ENCODE data around the gene ZNF581. TPM values are rescaled to one million over a fixed set of nuclear protein-coding genes. Genes with fewer than 3 reads are reported as not detected.

Gene ZNF581
- polyA plus RNA-seq, 1 of the 3 experiments (the other 2 are of a cell fraction), result 24.7 TPM

DNA sequence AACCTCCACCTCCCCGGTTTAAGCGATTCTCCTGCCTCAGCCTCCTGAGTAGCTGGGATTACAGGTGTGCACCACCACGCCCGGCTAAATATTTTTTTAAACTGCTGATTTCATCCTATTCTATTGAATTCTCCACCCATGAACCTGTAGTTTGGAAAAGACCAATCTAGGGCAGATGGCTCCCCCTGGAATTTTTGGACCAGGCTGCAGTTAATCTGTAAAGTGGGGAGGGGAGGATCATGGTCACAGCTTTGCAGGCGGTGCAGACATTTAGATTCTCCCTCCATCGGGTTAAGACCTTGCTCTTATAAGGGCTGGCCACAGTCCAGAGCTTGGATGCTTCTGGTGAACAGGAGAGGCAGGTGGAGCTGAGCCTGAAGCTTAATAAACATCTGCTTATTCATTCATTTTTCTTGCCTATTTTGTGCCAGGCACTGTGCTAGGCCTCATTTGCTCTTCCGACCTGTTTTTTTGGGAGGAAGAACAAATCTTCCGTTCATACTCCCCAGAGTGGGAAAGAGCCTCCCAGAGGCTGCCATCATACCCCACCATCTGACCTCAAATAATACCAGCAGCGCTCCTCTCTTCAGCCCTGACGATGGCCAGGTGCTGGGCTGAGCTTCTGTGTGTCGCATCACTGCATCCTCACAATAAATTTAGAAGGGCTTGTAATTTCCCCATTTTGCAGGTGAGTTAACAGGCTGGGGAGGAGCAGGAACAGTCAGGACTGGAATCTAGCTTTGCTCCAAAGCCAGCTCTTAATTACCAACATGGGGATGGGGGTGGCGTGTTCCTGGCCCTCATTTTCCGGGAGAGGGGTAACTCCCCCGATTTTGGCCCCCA lies 3.7 kb downstream of the ZNF581 start:
- Histone ChIP-seq H3K4me3 (ENCODE audit: low read depth in 2 of 2, low read length in 1 of 2) (peak overlapping the region; percentile 77 to 82), H4K20me1 (ENCODE audit: insufficient read depth) (no peaks in the 10 kb centered on the region), H3K36me3 (replicated peaks in 1 of 2; ENCODE audit: control insufficient read depth in 1 of 2, insufficient read depth in 2 of 2, low read length in 1 of 2) (peaks cover 3 to 27% of the 10 kb centered on the region in 2 experiments), H3K27ac (ENCODE audit: low read depth in 2 of 2, low read length in 1 of 2) (peak overlapping the region; percentile 27 to 94; a peak in 3 of 4 replicates), H2AFZ (ENCODE audit: low read depth) (peak overlapping the region; percentile 83; the same call in 1 of the 2 replicates), H3K4me2 (peak overlapping the region; percentile 96), H3K9me2 (no peaks in the 10 kb centered on the region), H3K79me2 (ENCODE audit: insufficient read depth) (peaks cover 49% of the 10 kb centered on the region), H3K4me1 (ENCODE audit: control insufficient read depth in 1 of 2, insufficient read depth in 2 of 2, low read depth in 1 of 2, low read length in 1 of 2) (peaks cover 13 to 42% of the 10 kb centered on the region in 2 experiments; a peak in 2 of 4 replicates), H3K9me3 (no peaks in the 10 kb centered on the region), H3K27me3 (ENCODE audit: insufficient read depth) (no peaks in the 10 kb centered on the region), H3F3A (replicated peaks; ENCODE audit: insufficient read depth) (peaks cover 17% of the 10 kb centered on the region), H3K9ac (peak overlapping the region; percentile 77)
- POLR2A ChIA-PET, result interaction anchor here (0.9 kb wide), 1 partner anchor 23 kb away, joined by 4 read pairs; the partner anchor contains the start of gene ZNF784
- 57% methylated on average over 13 of the region's 14 CpGs for WGBS (ENCODE audit: low lambda C conversion rate)
- DNase-seq, result peak; percentile 23
- CTCF ChIA-PET, result interaction anchor here (1.0 to 4.5 kb wide), 5 partner anchors 9 to 506 kb away, joined by 4 to 30 read pairs (median 5); partner anchors contain the start of gene ZNF865
- TF ChIP-seq YY1 (IDR thresholded peaks at IDR 0.05; ENCODE audit: low read depth) (no peak), FOXM1 (IDR thresholded peaks at IDR 0.05; ENCODE audit: low read depth) (no peak), FOSL2 (IDR thresholded peaks at IDR 0.05; ENCODE audit: borderline replicate concordance, low read depth) (no peak), TEAD4 (IDR thresholded peaks at IDR 0.05; ENCODE audit: borderline replicate concordance, insufficient read depth) (no peak)
- TF ChIP-seq, protein P1, sequence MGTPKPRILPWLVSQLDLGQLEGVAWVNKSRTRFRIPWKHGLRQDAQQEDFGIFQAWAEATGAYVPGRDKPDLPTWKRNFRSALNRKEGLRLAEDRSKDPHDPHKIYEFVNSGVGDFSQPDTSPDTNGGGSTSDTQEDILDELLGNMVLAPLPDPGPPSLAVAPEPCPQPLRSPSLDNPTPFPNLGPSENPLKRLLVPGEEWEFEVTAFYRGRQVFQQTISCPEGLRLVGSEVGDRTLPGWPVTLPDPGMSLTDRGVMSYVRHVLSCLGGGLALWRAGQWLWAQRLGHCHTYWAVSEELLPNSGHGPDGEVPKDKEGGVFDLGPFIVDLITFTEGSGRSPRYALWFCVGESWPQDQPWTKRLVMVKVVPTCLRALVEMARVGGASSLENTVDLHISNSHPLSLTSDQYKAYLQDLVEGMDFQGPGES (IDR thresholded peaks at IDR 0.05; ENCODE audit: low read depth, low read length), result no peak
- TF ChIP-seq, protein P2, sequence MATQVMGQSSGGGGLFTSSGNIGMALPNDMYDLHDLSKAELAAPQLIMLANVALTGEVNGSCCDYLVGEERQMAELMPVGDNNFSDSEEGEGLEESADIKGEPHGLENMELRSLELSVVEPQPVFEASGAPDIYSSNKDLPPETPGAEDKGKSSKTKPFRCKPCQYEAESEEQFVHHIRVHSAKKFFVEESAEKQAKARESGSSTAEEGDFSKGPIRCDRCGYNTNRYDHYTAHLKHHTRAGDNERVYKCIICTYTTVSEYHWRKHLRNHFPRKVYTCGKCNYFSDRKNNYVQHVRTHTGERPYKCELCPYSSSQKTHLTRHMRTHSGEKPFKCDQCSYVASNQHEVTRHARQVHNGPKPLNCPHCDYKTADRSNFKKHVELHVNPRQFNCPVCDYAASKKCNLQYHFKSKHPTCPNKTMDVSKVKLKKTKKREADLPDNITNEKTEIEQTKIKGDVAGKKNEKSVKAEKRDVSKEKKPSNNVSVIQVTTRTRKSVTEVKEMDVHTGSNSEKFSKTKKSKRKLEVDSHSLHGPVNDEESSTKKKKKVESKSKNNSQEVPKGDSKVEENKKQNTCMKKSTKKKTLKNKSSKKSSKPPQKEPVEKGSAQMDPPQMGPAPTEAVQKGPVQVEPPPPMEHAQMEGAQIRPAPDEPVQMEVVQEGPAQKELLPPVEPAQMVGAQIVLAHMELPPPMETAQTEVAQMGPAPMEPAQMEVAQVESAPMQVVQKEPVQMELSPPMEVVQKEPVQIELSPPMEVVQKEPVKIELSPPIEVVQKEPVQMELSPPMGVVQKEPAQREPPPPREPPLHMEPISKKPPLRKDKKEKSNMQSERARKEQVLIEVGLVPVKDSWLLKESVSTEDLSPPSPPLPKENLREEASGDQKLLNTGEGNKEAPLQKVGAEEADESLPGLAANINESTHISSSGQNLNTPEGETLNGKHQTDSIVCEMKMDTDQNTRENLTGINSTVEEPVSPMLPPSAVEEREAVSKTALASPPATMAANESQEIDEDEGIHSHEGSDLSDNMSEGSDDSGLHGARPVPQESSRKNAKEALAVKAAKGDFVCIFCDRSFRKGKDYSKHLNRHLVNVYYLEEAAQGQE (IDR thresholded peaks at IDR 0.05; ENCODE audit: low read depth, low read length), result no peak
- TF ChIP-seq, protein P3, sequence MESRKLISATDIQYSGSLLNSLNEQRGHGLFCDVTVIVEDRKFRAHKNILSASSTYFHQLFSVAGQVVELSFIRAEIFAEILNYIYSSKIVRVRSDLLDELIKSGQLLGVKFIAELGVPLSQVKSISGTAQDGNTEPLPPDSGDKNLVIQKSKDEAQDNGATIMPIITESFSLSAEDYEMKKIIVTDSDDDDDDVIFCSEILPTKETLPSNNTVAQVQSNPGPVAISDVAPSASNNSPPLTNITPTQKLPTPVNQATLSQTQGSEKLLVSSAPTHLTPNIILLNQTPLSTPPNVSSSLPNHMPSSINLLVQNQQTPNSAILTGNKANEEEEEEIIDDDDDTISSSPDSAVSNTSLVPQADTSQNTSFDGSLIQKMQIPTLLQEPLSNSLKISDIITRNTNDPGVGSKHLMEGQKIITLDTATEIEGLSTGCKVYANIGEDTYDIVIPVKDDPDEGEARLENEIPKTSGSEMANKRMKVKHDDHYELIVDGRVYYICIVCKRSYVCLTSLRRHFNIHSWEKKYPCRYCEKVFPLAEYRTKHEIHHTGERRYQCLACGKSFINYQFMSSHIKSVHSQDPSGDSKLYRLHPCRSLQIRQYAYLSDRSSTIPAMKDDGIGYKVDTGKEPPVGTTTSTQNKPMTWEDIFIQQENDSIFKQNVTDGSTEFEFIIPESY (IDR thresholded peaks at IDR 0.05; ENCODE audit: borderline replicate concordance, low read depth), result no peak

Data from SK-N-SH (cell line).